Caco-2 (cell line): ENCODE measurements around the gene NEXN. TPM values are rescaled to one million over a fixed set of nuclear protein-coding genes. Genes with fewer than 3 reads are reported as not detected.

ENCODE experiments used
- BruUV-seq: library from RNA; stranded (reverse); fragments of 400-500 nt; replicated peaks from 2 replicates; lab custom pipeline; 2021; lab: Mats Ljungman, UMichigan
- CTCF ChIA-PET: fragments of 300-600 bp; sonication (Branson Sonifier 250); formaldehyde crosslinking; loops from one replicate; lab custom pipeline; 2022; ENCODE audit warnings: antibody characterized with exemption; lab: Charles Lee
- POLR2A ChIA-PET: fragments of 300-600 bp; sonication (Branson Sonifier 250); formaldehyde crosslinking; loops from one replicate; lab custom pipeline; 2022; ENCODE audit warnings: antibody characterized with exemption; lab: Charles Lee
- DNase-seq, 2 experiments: peaks; one replicate each; pipeline versions ENCODE4 v3.0.0 to v3.0.0-alpha.2; 2020 to 2022
- H3K27me3 ChIP-seq: replicated peaks from 2 replicates; pipeline ENCODE4 v1.6.0; 2011; ENCODE audit warnings: low read length; ENCODE audit not compliant: control insufficient read depth, insufficient read depth
- H3K36me3 ChIP-seq: 2 replicates; pipeline ENCODE4 v1.5.1; 2011; ENCODE audit warnings: low read length; ENCODE audit not compliant: control insufficient read depth, insufficient read depth
- H3K4me1 ChIP-seq: fragments of 250-450 bp; sonication (Bioruptor Pico); 2 replicates; pipeline ENCODE4 v1.5.1; 2020; ENCODE audit warnings: mild to moderate bottlenecking
- H3K4me3 ChIP-seq: 2 replicates; pipeline ENCODE4 v1.5.1; 2011; ENCODE audit warnings: low read depth, mild to moderate bottlenecking, control low read depth, low read length
- H3K9me3 ChIP-seq: fragments of 250-450 bp; sonication (Bioruptor Pico); 2 replicates; pipeline ENCODE4 v1.5.1; 2020; ENCODE audit warnings: mild to moderate bottlenecking, moderate library complexity
- H3K27ac Mint-ChIP-seq: one replicate; pipeline ENCODE4 v1.8.0; 2022; ENCODE audit warnings: mixed read lengths; ENCODE audit not compliant: unreplicated experiment
- H3K27me3 Mint-ChIP-seq: one replicate; pipeline ENCODE4 v1.8.0; 2022; ENCODE audit warnings: mixed read lengths; ENCODE audit not compliant: insufficient read depth, unreplicated experiment
- H3K36me3 Mint-ChIP-seq: one replicate; pipeline ENCODE4 v1.8.0; 2022; ENCODE audit warnings: mild to moderate bottlenecking, mixed read lengths; ENCODE audit not compliant: insufficient read depth, unreplicated experiment
- H3K4me1 Mint-ChIP-seq: one replicate; pipeline ENCODE4 v1.8.0; 2022; ENCODE audit warnings: low read depth, mixed read lengths; ENCODE audit not compliant: unreplicated experiment
- H3K4me3 Mint-ChIP-seq: one replicate; pipeline ENCODE4 v1.8.0; 2022; ENCODE audit warnings: mild to moderate bottlenecking, moderate library complexity, mixed read lengths; ENCODE audit not compliant: unreplicated experiment
- H3K9me3 Mint-ChIP-seq: one replicate; pipeline ENCODE4 v1.8.0; 2022; ENCODE audit warnings: mixed read lengths; ENCODE audit not compliant: unreplicated experiment
- CTCF ChIP-seq, 2 experiments: fragments of 200-600 bp in 1 of 2; IDR thresholded peaks; 1 replicate in 1 of 2; 2 replicates in 1 of 2; pipeline versions ENCODE4 v1.5.1 to v1.8.0; 2011 to 2022; ENCODE audit warnings: antibody characterized with exemption in 1 of 2, control low read depth in 1 of 2, inconsistent platforms in 1 of 2, low read depth in 1 of 2, low read length in 1 of 2, mild to moderate bottlenecking in 1 of 2, moderate library complexity in 1 of 2; ENCODE audit not compliant: insufficient read depth in 1 of 2, severe bottlenecking in 1 of 2, unreplicated experiment in 1 of 2
- intact Hi-C: fragments of 100-400 bp; cut with micrococcal nuclease; formaldehyde crosslinking; loops from one replicate; pipeline ENCODE4 v1.10.0; 2022; ENCODE audit not compliant: unreplicated experiment
- total RNA-seq: library from RNA; stranded (reverse); gene quantifications from 2 replicates; pipeline ENCODE4 v1.2.3, GENCODE V29; 2022

NEXN gene
- total RNA-seq, 1 experiment from 2014 or later: 1.1 TPM

- intact Hi-C loops: no loop called here
- no peaks in the 10 kb centered on the region for H3K27me3 ChIP-seq
- Mint-ChIP-seq H3K9me3 (no peaks in the 10 kb centered on the region), H3K36me3 (no peaks in the 10 kb centered on the region), H3K4me3 (no peak overlapping the region), H3K4me1 (no peaks in the 10 kb centered on the region), H3K27ac (no peak overlapping the region), H3K27me3 (no peaks in the 10 kb centered on the region)
- no peaks in the 10 kb centered on the region for H3K9me3 ChIP-seq
- no peaks in the 10 kb centered on the region for H3K36me3 ChIP-seq
- H3K4me1 ChIP-seq: no peaks in the 10 kb centered on the region
- no TSS peak for BruUV-seq
- no peak for TF ChIP-seq CTCF (IDR thresholded peaks at IDR 0.05; ENCODE audit: insufficient read depth in 1 of 2, low read depth in 1 of 2, low read length in 1 of 2, severe bottlenecking in 1 of 2, unreplicated experiment in 1 of 2)
- no peak overlapping the region for H3K4me3 ChIP-seq
- POLR2A ChIA-PET: no interaction called here
- no peak for DNase-seq
- CTCF ChIA-PET: no interaction called here
Observed at GRCh38 chr1:77874804-77875445, 13.5 kb upstream of the NEXN start.

- H3K27me3 ChIP-seq: no peaks in the 10 kb centered on the region
- H3K4me1 Mint-ChIP-seq: no peaks in the 10 kb centered on the region
- H3K27ac Mint-ChIP-seq: no peak overlapping the region
- H3K9me3 Mint-ChIP-seq: no peaks in the 10 kb centered on the region
- no peak for TF ChIP-seq CTCF (IDR thresholded peaks at IDR 0.05; ENCODE audit: insufficient read depth in 1 of 2, low read depth in 1 of 2, low read length in 1 of 2, severe bottlenecking in 1 of 2, unreplicated experiment in 1 of 2)
- ChIA-PET POLR2A (no interaction called here), CTCF (no interaction called here)
- no peaks in the 10 kb centered on the region for H3K36me3 ChIP-seq
- H3K36me3 Mint-ChIP-seq: peaks cover 6% of the 10 kb centered on the region
- no TSS peak for BruUV-seq
- intact Hi-C loops: no loop called here
- no peak overlapping the region for H3K4me3 Mint-ChIP-seq
- H3K27me3 Mint-ChIP-seq: no peaks in the 10 kb centered on the region
- no peaks in the 10 kb centered on the region for H3K4me1 ChIP-seq
- H3K9me3 ChIP-seq: no peaks in the 10 kb centered on the region
- H3K4me3 ChIP-seq: no peak overlapping the region
- DNase-seq: no peak
Observed at GRCh38 chr1:77876884-77877283, 11.5 kb upstream of the NEXN start.

- Histone ChIP-seq H3K27me3 (no peaks in the 10 kb centered on the region), H3K9me3 (no peaks in the 10 kb centered on the region), H3K4me1 (no peaks in the 10 kb centered on the region), H3K36me3 (no peaks in the 10 kb centered on the region), H3K4me3 (no peak overlapping the region)
- no peaks in the 10 kb centered on the region for H3K4me1 Mint-ChIP-seq
- H3K9me3 Mint-ChIP-seq: no peaks in the 10 kb centered on the region
- no peak for TF ChIP-seq CTCF (IDR thresholded peaks at IDR 0.05; ENCODE audit: insufficient read depth in 1 of 2, low read depth in 1 of 2, low read length in 1 of 2, severe bottlenecking in 1 of 2, unreplicated experiment in 1 of 2)
- H3K36me3 Mint-ChIP-seq: peaks cover 6% of the 10 kb centered on the region
- intact Hi-C loops: no loop called here
- DNase-seq: no peak
- H3K27me3 Mint-ChIP-seq: no peaks in the 10 kb centered on the region
- POLR2A ChIA-PET: no interaction called here
- BruUV-seq: no TSS peak
- no peak overlapping the region for H3K4me3 Mint-ChIP-seq
- H3K27ac Mint-ChIP-seq: no peak overlapping the region
- CTCF ChIA-PET: no interaction called here
Observed at GRCh38 chr1:77881061-77881460, 7.4 kb upstream of the NEXN start.
